Activated CD4-positive, alpha-beta T cell treated with anti-CD3 and anti-CD28 coated beads for 36 hours (primary cell): ENCODE results near the gene KLKB1. TPM values are rescaled to one million over a fixed set of nuclear protein-coding genes. Genes with fewer than 3 reads are reported as not detected.
A peak's percentile ranks its signal among the peaks of the same experiment; 100 is the strongest.

Experiments
- ATAC-seq: fragments of 200-7000 bp; cut with Tn5 transposase; one replicate; pipeline ENCODE4 v1.10.0; 2021; ENCODE audit warnings: mild to moderate bottlenecking, moderate library complexity
- CTCF ChIA-PET: fragments of 350-600 bp; sonication (Branson Sonifier 250); formaldehyde crosslinking; loops from one replicate; lab custom pipeline; 2021; ENCODE audit warnings: antibody characterized with exemption; lab: Charles Lee
- POLR2A ChIA-PET: fragments of 350-600 bp; sonication (Branson Sonifier 250); formaldehyde crosslinking; loops from one replicate; lab custom pipeline; 2021; ENCODE audit warnings: antibody characterized with exemption, inconsistent platforms; lab: Charles Lee
- DNase-seq: peaks from one replicate; pipeline ENCODE4 v3.0.0-alpha.2; 2020
- H3K27ac Mint-ChIP-seq: one replicate; pipeline ENCODE4 v1.8.0; 2021; ENCODE audit warnings: mixed read lengths
- H3K27me3 Mint-ChIP-seq: one replicate; pipeline ENCODE4 v1.8.0; 2021; ENCODE audit warnings: mixed read lengths
- H3K36me3 Mint-ChIP-seq: one replicate; pipeline ENCODE4 v1.8.0; 2021; ENCODE audit warnings: low read depth, mixed read lengths
- H3K4me1 Mint-ChIP-seq: one replicate; pipeline ENCODE4 v1.8.0; 2021; ENCODE audit warnings: mixed read lengths
- H3K4me3 Mint-ChIP-seq: one replicate; pipeline ENCODE4 v1.8.0; 2021; ENCODE audit warnings: mild to moderate bottlenecking, moderate library complexity, mixed read lengths
- H3K9me3 Mint-ChIP-seq: one replicate; pipeline ENCODE4 v1.8.0; 2021; ENCODE audit warnings: low read depth, mixed read lengths
- intact Hi-C, 2 experiments: fragments of 100-400 bp; cut with DNase I in 1 of 2; cut with micrococcal nuclease in 1 of 2; formaldehyde crosslinking; loops; one replicate each; pipeline versions ENCODE4 v1.14.2 to v1.15.1; 2022 to 2024; cut with DNase I, micrococcal nuclease
- total RNA-seq, 2 experiments: library from RNA; stranded (reverse); gene quantifications; one replicate each; pipeline ENCODE4 v1.2.3, GENCODE V29; 2021

The KLKB1 gene
- total RNA-seq, 2 experiments from 2014 or later = not detected

DNA sequence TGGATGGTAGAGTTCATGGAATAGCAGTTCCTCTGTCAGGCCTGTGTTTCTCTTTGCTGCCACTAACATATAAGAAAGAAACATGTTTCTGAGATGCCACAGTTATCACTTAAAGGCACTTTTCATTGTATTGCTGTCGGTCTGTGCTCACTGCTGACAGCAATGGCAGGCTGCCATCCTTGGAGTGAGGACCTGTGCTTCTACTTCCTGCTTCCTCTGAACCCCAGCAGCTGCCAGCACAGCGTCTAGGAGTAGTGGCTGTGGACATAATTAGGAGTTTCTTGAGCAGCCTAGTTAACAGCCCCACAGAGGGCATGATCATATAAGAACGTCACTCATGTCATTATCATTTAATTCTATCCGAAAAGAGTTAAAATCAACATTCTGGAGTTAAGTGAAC, 69.2 kb downstream of the KLKB1 start:
- CTCF ChIA-PET = interaction anchor here (0.8 to 3.4 kb wide), 3 partner anchors 9 to 291 kb away, joined by 3 to 22 read pairs (median 3); no protein-coding TSS in a partner anchor
- intact Hi-C loops = loop anchor here in 1 of 2 experiments (5.0 kb wide), 1 partner anchor 426 kb away; the partner anchor contains the start of gene FAT1
- H3K4me3 Mint-ChIP-seq = no peak overlapping the region
- ATAC-seq (no peak), DNase-seq (no peak)
- POLR2A ChIA-PET = no interaction called here
- no peaks in the 10 kb centered on the region for H3K9me3 Mint-ChIP-seq
- peaks cover 7% of the 10 kb centered on the region for H3K4me1 Mint-ChIP-seq
- peaks cover 31% of the 10 kb centered on the region for H3K27me3 Mint-ChIP-seq
- H3K36me3 Mint-ChIP-seq = no peaks in the 10 kb centered on the region
- no peak overlapping the region for H3K27ac Mint-ChIP-seq

DNA sequence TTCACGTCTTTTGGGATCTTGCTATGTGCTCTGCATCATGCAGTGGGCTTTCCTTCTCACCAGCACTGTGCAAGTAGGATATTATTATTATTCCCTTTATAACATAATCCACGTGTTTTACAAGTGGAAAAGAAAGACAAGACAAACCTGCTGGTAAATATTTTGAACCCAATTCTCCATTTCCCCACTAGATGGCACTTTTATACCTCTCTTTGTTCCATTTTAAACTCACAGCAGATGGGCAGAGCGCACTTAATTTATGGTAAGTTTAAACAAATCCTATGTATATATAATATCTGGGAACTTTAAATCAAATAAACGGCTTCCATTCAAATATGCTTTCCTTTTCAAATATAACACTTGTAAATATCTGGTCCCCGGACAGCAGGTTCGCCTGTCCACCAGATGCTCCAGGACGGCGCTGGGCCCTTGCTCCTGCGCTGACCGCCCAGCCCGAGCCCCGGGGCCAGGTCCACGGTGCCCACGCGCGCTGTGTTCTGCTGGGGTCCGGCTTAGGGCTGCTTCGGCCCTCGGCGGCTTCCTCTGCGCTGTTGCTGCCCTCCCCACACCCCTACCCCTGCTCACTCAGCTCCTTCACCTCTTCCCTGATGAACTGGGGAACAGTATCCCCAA, 69.8 kb downstream of the KLKB1 start:
- peaks cover 31% of the 10 kb centered on the region for H3K27me3 Mint-ChIP-seq
- H3K36me3 Mint-ChIP-seq = no peaks in the 10 kb centered on the region
- POLR2A ChIA-PET = no interaction called here
- H3K27ac Mint-ChIP-seq = no peak overlapping the region
- CTCF ChIA-PET = interaction anchor here (3.4 kb wide), 1 partner anchor 290 kb away, joined by 22 read pairs; no protein-coding TSS in a partner anchor
- H3K4me3 Mint-ChIP-seq = no peak overlapping the region
- intact Hi-C loops = loop anchor here (1.0 to 5.0 kb wide), 2 partner anchors 290 to 425 kb away; partner anchors contain the start of gene FAT1 (in 1 of the 2)
- DNase-seq (no peak), ATAC-seq (no peak)
- no peaks in the 10 kb centered on the region for H3K9me3 Mint-ChIP-seq
- peaks cover 7% of the 10 kb centered on the region for H3K4me1 Mint-ChIP-seq

- Mint-ChIP-seq H3K27ac (no peak overlapping the region), H3K9me3 (no peaks in the 10 kb centered on the region), H3K36me3 (no peaks in the 10 kb centered on the region), H3K27me3 (peaks cover 29% of the 10 kb centered on the region), H3K4me3 (no peak overlapping the region), H3K4me1 (peaks cover 7% of the 10 kb centered on the region)
- POLR2A ChIA-PET = no interaction called here
- CTCF ChIA-PET = interaction anchor here (3.4 kb wide), 1 partner anchor 289 kb away, joined by 22 read pairs; no protein-coding TSS in a partner anchor
- no peak for ATAC-seq
- intact Hi-C loops = loop anchor here in 1 of 2 experiments (5.0 kb wide), 1 partner anchor 424 kb away; the partner anchor contains the start of gene FAT1
- peak; percentile 9 for DNase-seq
These were observed 70.8 kb downstream of the KLKB1 start for GRCh38 chr4:186298031-186298647.

DNA sequence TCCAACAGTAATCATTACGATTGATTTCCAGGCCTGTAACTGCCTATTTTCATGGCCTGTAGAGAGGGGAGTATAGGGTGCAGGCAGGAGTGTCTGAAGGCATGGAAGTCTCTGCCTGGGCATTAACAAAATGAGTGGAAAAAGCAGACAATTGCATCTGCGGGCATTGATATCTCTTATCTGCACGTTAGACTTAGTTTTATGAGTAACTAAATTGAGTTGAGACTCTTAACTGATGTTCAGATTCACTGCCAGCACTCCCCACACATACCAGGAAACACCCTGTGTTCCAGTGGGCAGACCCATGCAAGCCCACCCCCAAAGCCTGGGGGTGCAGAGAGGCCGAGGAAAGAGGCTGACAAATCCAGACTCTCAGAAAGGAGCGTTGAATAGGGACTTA, 72.0 kb downstream of the KLKB1 start:
- Mint-ChIP-seq H3K9me3 (no peaks in the 10 kb centered on the region), H3K4me3 (no peak overlapping the region), H3K27ac (no peak overlapping the region), H3K27me3 (peaks cover 24% of the 10 kb centered on the region), H3K36me3 (no peaks in the 10 kb centered on the region), H3K4me1 (peaks cover 4% of the 10 kb centered on the region)
- intact Hi-C loops = loop anchor here in 1 of 2 experiments (5.0 kb wide), 1 partner anchor 423 kb away; the partner anchor contains the start of gene FAT1
- DNase-seq (no peak), ATAC-seq (no peak)
- ChIA-PET CTCF (interaction anchor here (0.8 to 0.9 kb wide), 2 partner anchors 280 to 288 kb away, joined by 3 read pairs; no protein-coding TSS in a partner anchor), POLR2A (no interaction called here)

GRCh38 chr4:186300659-186301390, 73.5 kb downstream of the KLKB1 start:
- DNase-seq = no peak
- peaks cover 23% of the 10 kb centered on the region for H3K27me3 Mint-ChIP-seq
- POLR2A ChIA-PET = no interaction called here
- no peak overlapping the region for H3K27ac Mint-ChIP-seq
- intact Hi-C loops = no loop called here
- no peak overlapping the region for H3K4me3 Mint-ChIP-seq
- H3K9me3 Mint-ChIP-seq = no peaks in the 10 kb centered on the region
- CTCF ChIA-PET = no interaction called here
- H3K36me3 Mint-ChIP-seq = no peaks in the 10 kb centered on the region
- ATAC-seq = no peak
- peaks cover 4% of the 10 kb centered on the region for H3K4me1 Mint-ChIP-seq

DNA sequence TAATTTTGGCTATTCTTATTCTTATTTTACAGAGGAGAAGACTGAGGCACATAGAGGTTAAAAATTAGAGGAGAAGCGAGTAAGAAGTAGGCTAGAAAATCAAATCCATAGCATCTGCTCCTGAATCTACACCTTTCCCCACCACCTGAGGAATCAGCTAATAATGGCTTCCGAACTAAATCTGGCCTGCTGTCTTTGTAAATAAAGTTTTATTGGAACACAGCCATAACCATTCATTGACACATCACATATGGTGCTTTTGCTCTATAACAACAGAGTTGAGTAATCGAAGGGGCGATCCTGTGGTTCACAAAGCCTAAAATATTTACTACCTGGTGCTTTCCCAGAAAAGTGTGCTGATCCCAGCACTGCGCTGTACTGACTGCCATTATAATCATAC, 76.9 kb downstream of the KLKB1 start:
- Mint-ChIP-seq H3K27ac (no peak overlapping the region), H3K4me3 (no peak overlapping the region), H3K27me3 (peaks cover 21% of the 10 kb centered on the region), H3K36me3 (no peaks in the 10 kb centered on the region), H3K9me3 (no peaks in the 10 kb centered on the region), H3K4me1 (no peaks in the 10 kb centered on the region)
- CTCF ChIA-PET = no interaction called here
- POLR2A ChIA-PET = no interaction called here
- intact Hi-C loops = no loop called here
- ATAC-seq (no peak), DNase-seq (no peak)

- Mint-ChIP-seq H3K36me3 (no peaks in the 10 kb centered on the region), H3K4me3 (no peak overlapping the region), H3K9me3 (no peaks in the 10 kb centered on the region), H3K4me1 (no peaks in the 10 kb centered on the region), H3K27me3 (peaks cover 18% of the 10 kb centered on the region), H3K27ac (no peak overlapping the region)
- ATAC-seq (no peak), DNase-seq (no peak)
- CTCF ChIA-PET = interaction anchor here (1.0 kb wide), 1 partner anchor 9 kb away, joined by 3 read pairs; no protein-coding TSS in a partner anchor
- POLR2A ChIA-PET = no interaction called here
- intact Hi-C loops = no loop called here
These were observed 77.7 kb downstream of the KLKB1 start for GRCh38 chr4:186304866-186305505.

DNA sequence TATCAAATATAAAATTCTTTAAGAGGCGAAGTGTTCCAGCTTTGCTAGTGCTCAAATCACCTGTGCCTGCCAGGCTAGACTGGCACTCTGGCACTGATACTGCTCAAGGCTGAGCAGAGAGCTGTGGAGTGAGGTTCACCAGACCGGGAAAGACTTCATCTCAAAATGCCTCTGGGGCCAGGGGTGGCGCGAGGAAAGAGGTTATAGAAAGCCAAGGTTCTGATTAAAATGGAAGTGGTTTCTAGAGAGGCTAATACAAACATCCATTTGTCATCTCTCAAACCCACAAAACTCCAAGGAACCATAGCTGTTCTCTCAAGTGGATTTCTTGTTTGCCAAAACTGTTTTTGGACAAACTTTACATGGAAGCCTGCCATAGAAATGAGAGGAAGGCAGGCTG, 80.2 kb downstream of the KLKB1 start:
- H3K4me3 Mint-ChIP-seq = no peak overlapping the region
- H3K4me1 Mint-ChIP-seq = no peaks in the 10 kb centered on the region
- no peak overlapping the region for H3K27ac Mint-ChIP-seq
- no peaks in the 10 kb centered on the region for H3K9me3 Mint-ChIP-seq
- intact Hi-C loops = no loop called here
- H3K36me3 Mint-ChIP-seq = no peaks in the 10 kb centered on the region
- peaks cover 16% of the 10 kb centered on the region for H3K27me3 Mint-ChIP-seq
- ATAC-seq (no peak), DNase-seq (no peak)
- ChIA-PET CTCF (no interaction called here), POLR2A (no interaction called here)

DNA sequence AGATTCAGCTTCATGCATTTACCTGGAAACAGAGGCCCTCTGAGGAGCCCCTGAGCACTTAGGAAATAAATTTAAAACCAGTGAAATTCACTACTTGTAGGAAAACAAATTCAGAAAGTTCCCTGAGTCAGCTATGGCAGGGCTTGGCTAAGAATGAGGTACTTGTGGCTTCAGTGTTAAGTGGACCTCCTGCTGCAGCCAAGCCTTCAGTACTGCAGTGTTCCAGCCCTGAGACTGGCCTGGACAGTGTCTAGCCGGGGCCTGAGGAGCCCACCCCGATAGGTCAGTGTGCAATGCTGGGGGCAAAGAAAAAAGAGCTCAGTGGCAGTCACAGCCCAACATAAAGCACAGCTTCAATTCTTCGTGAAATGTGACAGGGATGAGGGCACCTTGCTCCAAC, 80.6 kb downstream of the KLKB1 start:
- Mint-ChIP-seq H3K27me3 (peaks cover 14% of the 10 kb centered on the region), H3K9me3 (no peaks in the 10 kb centered on the region), H3K27ac (no peak overlapping the region), H3K4me3 (no peak overlapping the region), H3K36me3 (no peaks in the 10 kb centered on the region), H3K4me1 (no peaks in the 10 kb centered on the region)
- DNase-seq (no peak), ATAC-seq (no peak)
- intact Hi-C loops = no loop called here
- ChIA-PET CTCF (no interaction called here), POLR2A (no interaction called here)
